Activated naive CD4-positive, alpha-beta T cell treated with anti-CD3 and anti-CD28 coated beads, Interleukin-2, amount 50 U/mL, for 16 hours (primary cell): Measurements from ENCODE around the gene FOXP1.

Experiments used
- DNase-seq: peaks from one replicate; pipeline ENCODE4 v3.0.0-alpha.2; 2020

FOXP1 gene

DNA sequence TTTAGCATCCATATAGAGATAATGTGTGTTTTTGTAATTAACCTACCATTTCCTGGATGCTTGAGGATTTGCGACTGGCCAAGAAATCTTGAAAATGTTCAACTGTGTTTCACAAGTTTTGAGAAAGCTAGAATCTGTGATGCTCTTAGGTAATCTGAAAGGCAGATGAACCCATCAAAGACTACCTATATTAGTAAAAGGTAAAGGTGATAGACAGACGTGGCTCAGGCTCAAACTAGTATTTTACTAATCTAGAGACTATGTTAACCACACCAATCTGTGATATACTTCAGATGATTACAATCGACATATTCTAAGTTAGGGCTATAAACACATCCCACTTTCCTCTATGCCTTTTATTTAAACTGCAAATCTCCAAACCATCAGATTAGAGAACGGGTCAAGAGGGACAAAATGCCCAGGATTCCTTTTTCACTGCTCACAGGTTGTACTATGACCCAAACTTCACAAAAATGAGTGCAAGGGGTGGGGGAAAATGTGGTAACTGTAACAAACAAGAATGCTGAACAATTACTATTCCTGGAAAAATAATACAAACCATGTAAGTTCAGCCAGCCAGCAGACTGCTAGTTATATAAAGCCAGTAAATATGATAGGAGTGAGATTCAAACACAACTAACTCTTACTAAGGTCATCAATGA is 295.1 kb downstream of the FOXP1 start:
- no peak for DNase-seq

DNA sequence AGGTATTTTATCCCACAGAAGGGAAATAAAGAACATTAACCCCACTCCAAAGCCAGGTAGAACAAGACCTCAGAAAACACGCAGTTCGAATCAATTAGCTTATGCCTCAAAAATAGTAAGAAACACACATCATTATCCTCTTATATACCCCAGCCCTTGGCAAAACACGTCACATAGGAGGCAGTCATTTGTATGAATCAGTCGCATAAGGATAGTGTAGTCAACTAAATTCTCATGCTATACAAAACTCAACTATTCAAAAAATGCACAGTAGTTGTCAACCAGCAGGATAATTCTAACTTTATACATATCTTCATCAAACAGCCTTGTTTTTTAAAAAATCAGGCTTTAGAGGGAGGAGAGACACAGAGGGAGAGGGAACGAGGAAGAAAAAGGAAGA is 298.4 kb downstream of the FOXP1 start:
- DNase-seq: no peak

DNA sequence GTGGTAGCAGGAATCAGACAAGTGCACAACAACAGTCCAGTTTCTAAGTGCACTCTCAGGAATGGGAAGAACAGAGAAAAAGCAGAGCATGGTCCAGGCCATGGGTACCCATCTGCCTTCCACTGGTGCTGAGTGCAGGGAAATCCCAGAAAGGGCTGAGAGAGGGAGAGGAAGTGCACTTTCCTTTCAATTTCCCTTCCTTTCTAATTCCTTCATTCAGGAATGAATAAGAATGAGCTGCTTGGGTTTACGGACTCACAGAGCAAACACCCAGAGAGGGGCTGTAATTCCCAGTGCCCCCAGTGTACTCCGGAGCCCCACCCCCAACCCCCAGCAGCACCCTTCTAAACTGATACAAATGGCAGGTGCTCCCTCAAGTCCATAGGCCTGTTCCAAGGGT is 300.6 kb downstream of the FOXP1 start:
- no peak for DNase-seq

DNA sequence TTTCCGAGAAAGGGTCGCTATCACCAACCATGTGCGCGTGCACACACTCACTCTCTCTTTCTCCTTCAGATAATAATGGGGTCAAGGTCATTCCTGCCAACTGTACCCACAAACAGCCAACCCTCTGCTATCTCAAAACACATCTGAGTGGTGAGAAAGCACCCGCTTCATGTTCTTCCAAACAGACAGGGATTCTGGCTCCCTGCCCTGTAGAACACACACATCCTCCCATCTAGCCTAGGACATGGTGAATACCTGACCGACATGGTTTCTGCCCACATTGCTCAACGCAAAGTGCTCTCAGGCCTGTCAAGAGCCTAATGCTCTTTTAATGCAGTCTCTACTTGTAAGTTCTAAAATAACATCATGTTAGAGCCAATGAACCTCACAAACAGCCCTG is 302.2 kb downstream of the FOXP1 start:
- DNase-seq: no peak

DNA sequence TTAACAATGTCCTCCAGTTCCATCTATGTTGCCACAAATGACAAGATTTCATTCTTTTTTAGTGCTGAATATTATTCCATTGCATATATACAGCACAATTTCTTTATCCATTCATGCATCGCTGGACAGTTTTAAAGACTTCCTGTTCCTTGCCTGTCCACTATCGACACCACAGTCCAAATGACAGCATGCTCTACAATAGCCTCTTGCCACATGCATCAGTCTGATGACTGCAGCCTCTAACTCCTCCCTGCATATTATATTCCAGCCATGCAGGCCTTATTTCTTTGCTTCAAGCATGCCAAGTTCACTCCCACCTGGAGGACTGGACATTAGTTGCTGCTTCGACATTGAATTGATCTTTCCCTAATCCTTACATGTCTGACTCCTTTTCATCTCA is 306.2 kb downstream of the FOXP1 start:
- DNase-seq: no peak

DNA sequence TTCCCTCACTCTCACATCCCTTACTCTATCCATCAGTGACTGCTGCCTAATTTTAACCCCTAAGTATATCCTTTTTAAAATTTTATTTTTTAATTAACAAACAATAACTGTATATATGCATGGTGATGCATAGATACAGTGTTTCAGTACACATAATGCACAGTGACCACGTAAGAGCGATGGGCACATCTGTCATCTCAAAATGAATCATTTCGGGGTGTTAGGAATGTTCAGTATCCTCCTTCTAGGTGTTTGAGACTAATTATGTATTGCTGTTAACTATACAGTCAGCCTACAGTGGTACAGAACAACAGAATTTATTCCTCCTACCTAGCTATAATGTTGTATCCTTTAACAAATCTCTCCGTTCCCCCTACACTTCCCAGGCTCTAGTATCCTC is 307.0 kb downstream of the FOXP1 start:
- DNase-seq: no peak

DNA sequence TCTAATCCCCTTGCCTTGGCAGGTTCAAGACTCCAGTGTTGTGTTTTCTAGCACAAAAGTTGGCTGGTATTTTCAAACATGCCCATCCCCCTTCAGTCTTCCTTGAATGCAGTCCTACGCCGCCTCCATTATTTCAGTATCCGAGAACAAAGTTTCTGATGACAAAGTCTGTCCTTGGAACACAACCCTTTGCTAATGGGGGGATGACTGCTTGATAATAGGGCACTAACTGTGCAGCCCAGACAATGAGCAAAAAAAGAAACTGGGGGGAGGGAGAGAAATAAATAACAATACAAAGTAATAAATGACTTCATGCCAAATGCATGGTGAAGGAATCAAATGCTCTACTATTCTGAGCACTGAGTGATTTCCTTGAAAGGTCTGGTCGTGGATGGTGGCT is 310.1 kb downstream of the FOXP1 start:
- no peak for DNase-seq

GRCh38 chr3:71271596-71271995 is 311.9 kb downstream of the FOXP1 start:
- DNase-seq: no peak

DNA sequence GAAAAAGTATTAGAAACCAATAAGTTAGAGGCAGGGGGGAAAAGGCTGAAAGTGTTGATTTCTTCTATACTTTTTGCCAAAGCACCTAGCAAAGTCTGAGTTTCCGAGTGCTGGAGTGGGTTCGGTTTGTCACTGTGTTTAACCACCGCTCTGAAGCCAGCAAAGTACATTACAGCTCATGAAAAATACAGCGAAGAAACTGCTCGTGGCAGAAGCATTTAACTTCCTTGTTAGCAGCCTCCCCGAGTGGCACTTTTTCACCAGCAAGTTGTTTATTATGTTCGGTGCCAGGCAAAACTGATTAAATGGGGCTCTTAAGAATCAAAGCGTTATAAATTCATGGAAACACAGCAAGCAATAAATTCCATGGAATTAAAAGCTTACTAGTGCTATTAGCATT is 313.6 kb downstream of the FOXP1 start:
- no peak for DNase-seq

GRCh38 chr3:71268462-71268999 is 315.0 kb downstream of the FOXP1 start:
- no peak for DNase-seq

GRCh38 chr3:71266875-71267274 is 316.7 kb downstream of the FOXP1 start:
- DNase-seq: no peak

DNA sequence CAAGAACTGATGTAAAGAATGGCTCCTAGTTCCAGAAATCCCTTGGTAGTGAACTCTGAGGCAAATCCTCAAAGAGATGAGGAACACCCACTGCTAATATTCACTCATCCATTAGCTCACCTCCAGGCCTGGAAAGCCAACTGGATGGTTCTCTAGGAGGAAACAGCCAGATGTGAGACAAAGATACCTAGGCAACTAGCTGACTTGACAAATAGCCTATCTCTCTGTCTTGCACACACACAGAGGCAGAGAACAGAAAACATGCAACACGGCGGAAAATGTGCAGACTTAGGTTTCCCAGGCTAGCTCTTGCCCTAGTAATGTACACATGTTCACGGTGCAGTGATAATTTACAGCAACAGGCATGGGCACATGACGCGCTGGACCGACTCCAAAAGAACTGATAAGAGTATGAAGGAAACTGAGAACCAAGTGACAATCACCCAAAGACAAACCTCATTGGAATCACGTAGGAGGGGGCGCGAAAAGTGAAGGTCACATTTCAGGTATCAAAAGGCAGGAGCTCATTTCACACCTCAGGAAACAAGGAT is 318.1 kb downstream of the FOXP1 start:
- no peak for DNase-seq

GRCh38 chr3:71264840-71265239 is 318.7 kb downstream of the FOXP1 start:
- DNase-seq: no peak

DNA sequence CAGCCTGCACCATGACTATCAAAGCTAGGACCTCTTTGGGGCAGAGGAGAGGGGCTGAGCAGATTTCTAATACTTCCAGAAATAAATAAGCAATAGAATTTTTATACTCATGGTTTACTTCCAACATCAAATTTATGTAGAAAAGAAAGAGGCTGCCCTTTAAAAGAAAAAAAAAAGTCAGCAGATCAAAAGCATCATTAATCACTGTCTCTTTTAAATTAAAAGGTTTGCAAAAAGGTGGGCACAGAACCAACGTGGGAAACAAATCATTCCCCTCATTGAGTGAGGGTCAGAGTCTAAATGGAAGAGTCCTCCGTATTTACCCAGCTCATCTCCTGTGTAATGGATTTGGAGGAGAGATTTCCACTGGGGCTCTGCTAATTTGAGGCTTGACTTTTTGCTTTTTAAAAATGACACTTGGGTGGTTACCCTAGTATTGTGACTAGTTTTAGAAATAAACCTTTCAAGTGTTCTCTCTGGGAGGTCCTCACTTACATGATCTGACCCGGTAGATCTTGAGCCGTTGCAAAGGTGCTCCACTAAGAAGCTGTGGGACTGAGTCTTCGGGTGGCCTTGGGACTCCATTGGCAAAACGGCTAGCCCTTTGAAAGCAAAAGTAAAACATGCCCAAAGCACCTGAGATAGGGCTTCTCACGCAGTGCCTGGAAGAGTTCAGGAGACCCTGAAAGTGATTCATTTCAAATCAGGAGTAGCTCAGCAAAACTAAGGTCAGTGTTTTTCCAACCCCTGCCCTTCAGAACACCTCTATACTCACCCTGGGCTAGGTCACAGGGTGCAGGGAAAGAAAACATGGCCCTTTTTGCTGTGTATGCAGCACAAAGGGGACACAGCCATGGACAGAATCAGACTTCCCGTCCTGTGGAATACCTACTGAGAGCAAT is 320.9 kb downstream of the FOXP1 start:
- no peak for DNase-seq

- DNase-seq: no peak
These were observed 322.7 kb downstream of the FOXP1 start for GRCh38 chr3:71260782-71261181.

GRCh38 chr3:71258526-71258925 is 325.0 kb downstream of the FOXP1 start:
- DNase-seq: no peak

- DNase-seq: no peak
These were observed 325.4 kb downstream of the FOXP1 start for GRCh38 chr3:71258116-71258515.

- no peak for DNase-seq
These were observed 328.0 kb downstream of the FOXP1 start for GRCh38 chr3:71255498-71255897.

- no peak for DNase-seq
These were observed 329.1 kb downstream of the FOXP1 start for GRCh38 chr3:71254281-71255057.

DNA sequence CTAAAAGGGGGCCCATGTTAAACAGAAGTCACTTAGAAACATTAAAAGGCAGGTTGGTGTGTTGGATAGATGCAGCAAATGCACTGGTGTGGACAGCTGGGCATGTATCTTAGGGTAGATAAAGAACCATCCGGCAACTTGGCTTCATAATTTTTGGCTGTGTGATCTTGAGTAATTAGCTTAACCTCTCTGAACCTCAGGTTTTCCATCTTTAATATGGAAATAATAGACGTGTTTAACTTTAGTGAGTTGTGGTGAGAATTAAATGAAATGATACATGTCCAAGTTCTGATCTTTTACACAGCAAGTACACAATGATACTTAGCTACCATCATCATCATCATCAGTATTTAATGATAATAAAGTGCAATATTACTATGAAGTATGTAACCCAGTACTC is 330.4 kb downstream of the FOXP1 start:
- no peak for DNase-seq

- no peak for DNase-seq
These were observed 331.1 kb downstream of the FOXP1 start for GRCh38 chr3:71252466-71252865.

DNA sequence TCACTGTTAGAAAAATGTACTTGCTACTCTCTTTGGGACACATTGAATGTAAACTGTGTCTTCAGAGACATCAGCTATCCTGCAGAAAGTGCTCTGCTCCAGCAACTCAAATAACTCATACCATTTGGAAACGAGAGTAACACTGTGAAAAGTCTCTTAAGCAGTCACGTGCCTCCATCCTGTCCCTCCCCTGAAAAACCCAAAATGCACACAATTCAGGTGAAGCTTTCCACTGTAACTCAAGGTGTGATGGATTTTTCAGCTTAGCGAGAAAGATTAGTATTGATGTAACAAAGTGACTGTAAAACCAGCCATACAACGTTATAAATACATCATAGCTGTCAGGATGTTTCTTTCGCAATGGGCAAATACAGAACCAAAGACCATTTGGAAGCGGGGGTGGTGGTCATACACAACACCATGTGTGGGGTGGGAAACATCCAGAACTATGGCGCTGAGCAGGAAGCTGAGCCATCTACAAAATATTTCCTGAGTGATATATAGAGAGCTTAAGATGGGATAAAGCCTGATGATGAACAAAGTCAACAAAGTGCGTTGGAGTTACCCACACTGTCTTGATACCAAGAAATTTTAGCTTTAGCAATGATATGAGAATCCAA is 332.3 kb downstream of the FOXP1 start:
- no peak for DNase-seq

GRCh38 chr3:71250026-71250425 is 333.5 kb downstream of the FOXP1 start:
- no peak for DNase-seq
